GM18907 (cell line): ENCODE data around the gene NCBP3.
"Not testable (repeated sequence)": the region's sequence is repeated elsewhere in the genome, so short reads cannot be mapped to it uniquely, and the experiment has no call there.

ENCODE experiments used
- ATAC-seq: cut with Tn5 transposase; IDR thresholded peaks from one replicate; pipeline ENCODE4 v1.9.1; 2021; ENCODE audit warnings: mild to moderate bottlenecking, moderate library complexity; ENCODE audit not compliant: unreplicated experiment

NCBP3 gene

DNA sequence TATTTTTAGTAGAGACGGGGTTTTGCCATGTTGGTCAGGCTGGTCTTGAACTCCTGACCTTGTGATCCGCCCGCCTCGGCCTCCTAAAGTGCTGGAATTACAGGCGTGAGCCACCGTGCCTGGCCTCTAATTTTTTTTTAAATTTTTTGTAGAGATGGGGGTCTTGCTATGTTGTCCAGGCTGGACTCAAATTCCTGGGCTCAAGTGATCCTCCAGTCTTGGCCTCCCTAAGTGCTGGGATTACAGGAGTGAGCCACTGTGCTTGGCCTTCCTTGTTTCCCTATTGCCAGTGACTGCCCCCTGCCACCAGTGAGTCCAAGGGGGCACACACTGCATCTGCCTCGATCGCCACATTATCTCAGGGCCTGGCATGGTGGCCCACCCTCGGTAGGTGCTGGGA, 51.9 kb downstream of the NCBP3 start:
- not testable (repeated sequence) for ATAC-seq

DNA sequence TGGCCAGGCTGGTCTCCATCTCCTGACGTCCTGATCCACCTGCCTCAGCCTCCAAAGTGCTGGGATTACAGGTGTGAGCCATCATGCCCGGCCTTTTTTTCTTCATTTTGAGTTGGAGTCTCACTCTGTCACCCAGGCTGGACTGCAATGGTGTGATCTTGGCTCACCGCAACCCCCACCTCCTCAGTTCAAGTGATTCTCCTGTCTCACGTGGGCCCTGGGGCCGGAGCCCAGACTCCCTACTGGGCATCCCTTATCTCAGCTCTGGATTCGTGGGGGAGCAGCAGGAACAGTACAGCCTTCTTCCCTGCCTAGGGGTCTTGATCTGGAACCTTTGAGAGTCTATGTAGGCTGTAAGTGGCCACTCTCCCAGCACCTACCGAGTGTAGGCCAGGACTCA, 52.8 kb downstream of the NCBP3 start:
- ATAC-seq: not testable (repeated sequence)

GRCh38 chr17:3792481-3792880, 53.6 kb downstream of the NCBP3 start:
- no peak for ATAC-seq

DNA sequence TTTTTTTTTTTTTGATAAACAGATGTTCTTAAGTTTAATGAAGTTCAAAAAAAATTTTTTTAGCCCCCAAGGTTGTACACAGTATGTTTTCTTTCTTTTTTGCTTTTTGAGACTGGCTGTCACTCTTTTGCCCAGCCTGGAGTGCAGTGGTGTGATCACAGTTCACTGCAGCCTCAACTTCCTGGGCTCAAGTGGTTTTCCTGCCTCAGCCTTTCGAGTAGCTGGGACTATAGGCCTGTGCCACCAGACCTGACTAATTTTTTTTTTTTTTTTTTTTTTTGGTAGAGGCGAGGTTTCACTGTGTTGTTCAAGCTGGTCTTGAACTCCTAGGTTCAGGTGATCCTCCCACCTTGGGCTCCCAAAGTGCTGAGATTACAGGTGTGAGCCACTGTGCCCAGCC, 57.8 kb downstream of the NCBP3 start:
- ATAC-seq: no peak

DNA sequence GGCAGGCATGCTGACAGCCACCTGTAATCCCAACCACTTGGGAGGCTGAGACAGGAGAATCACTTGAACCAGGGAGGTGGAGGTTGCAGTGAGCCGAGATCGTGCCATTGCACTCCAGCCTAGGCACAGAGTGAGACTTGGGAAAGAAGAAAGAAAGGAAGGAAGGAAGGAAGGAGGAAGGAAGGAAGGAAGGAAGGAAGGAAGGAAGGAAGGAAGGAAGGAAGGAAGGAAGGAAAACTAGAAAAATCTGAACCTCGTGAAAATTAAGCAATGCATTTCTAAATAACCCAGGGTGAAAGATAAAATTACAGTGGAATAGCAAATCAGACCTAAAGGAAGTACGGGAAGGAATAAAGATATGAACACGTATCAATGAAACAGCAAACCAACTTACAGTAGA, 60.7 kb downstream of the NCBP3 start:
- ATAC-seq: not testable (repeated sequence)

DNA sequence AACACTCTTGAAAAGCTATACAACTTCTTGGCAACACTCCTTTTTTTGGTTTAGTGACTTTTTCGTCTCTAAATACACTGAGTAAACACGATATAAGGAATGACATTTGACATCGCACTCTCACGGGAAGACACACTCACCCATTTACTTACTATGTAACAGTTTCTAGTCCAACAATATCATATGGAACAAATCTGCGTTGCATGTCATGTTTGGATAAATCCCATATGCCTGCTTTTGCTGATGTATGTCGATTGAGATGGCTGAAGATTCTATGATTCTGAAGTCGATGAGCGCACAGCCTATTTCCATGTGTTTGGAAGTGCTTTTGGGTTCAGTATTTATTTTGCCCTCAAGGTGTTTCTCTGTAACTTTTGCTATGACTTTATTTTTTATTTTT, 63.3 kb downstream of the NCBP3 start:
- ATAC-seq: no peak

DNA sequence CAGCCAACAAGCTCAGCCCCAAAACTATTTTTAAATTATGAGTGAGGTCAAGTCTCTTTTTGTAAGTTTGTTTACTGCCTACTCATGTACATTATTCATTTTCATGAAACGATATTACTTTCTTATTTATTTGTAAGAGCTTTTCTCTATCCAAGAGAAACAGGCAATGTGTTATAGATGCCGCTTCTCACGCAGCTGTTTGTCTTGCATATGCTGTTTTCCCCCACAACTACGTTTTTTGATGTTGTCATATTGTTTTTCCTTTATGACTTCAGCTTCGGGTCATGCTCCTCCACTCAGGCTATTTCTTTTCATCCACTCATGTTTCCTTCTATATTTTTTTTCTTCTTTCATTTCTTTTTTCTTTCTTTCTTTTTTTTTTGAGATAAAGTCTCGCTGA, 65.1 kb downstream of the NCBP3 start:
- ATAC-seq: no peak

- ATAC-seq: no peak
Observed at GRCh38 chr17:3777366-3778120, 68.5 kb downstream of the NCBP3 start.

DNA sequence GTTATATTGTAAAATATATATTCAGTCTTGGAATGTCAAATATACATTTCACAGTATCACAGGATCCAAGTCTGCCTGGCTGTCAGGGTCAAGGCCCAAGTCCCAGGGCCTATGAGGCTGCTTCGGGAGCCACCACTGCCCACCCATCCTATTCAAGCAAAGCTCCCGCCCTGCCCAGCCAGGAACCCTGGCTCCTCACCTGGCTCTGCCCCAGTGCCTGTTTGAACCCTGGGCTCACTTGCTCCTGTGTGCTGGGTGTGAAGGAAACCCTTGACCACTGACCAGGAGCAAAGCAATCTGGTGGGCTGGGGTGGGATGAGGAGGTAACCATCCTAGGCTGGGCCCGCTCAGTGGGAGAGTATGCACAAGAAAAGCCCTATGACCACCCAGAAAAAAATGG, 72.1 kb downstream of the NCBP3 start:
- ATAC-seq: no peak

DNA sequence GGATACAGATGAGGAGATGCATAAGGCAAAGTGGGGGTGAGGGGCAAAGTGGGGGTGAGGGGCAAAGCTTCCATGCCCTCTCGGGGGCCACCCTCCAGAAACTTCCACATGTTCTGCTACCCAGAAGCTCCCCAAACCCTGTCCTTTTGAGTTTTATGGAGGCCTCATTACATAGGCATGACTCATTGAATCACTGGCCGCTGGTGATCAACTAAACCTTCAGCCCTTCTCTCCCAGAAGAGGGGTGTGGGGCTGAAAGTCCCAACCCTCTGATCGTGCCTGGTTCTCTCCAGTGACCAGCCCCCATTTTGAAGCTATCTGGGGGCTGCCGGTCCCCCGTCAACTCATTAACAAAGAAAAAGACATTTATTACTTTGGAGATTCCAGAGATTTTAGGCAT, 72.5 kb downstream of the NCBP3 start:
- no peak for ATAC-seq

- no peak for ATAC-seq
Observed at GRCh38 chr17:3772764-3773163, 73.3 kb downstream of the NCBP3 start.

- ATAC-seq: no peak
Observed at GRCh38 chr17:3771140-3771539, 74.9 kb downstream of the NCBP3 start.

DNA sequence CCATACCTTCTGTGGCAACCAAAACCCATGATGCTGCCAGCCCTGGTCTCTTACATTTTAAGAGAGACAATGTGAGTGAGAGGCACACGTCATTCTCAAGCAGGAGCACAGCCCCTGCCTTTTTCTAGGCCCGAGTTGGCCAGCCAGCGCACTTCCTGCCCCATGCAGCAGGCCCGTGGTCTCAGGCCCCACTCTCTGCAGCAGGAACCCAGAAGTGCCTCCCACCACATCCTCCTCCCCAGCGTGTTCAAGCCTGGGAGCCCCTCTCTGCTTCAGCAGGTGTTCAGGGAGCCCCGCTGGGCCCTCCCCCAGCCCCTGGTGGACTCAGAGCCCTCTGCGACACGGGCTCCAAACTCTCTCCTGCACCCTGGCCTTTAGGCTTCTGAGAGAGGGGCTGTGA, 75.6 kb downstream of the NCBP3 start:
- no peak for ATAC-seq

DNA sequence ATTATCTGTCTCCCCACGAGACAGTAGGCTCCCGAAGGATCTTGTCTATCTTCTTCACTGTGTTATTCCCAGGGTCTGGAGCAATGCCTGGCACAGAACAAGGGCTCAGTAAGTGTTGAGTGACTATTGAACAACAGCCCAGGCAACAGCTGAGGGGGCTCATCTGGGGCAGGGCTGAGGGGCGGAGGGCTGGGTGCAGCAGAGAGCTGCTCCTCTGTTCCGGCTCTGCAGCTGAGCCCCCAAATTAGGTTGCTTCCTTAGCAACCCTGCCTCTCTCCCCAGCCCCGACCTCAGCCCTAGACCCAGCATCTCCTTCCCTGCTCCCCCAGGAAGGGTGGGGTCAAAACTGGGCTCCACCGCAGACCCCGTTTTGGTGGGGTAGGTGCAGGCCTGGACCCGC, 77.3 kb downstream of the NCBP3 start:
- ATAC-seq: no peak

DNA sequence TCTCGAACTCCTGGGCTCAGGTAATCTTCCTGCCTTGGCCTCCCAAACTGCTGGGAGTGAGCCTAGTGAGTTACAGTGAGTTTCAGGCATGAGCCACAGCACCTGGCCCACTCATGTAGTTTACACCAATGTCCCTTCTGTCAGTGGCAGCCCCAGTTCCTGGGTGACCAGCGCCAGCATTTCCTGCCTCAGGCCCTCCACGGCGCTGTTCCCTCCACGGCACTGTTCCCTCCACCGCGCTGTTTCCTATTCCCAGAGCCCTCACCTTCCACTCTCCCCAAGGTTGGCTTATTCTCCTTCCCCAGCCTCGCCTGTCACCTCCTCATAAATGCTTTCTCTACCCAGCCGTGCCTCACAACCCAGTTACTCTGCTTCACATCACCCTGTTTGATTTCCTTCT, 77.7 kb downstream of the NCBP3 start:
- no peak for ATAC-seq

DNA sequence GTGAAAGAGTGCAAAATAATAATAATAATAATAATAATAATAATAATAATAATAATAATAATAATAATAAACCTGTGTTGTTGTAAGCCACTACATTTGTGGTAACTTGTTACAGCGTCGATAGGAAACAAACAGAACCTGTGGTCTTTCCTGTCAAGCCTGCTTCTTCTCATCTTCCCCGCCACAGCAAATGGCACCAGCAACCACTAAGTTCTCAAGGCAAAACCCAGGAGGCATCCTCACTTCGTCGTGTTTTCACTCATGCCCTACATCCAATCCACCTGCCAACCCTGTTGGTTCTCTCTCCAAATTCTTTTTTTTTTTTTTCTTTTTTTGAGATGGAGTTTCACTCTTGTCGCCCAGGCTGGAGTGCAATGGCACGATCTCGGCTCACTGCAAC, 79.3 kb downstream of the NCBP3 start:
- ATAC-seq: no peak

DNA sequence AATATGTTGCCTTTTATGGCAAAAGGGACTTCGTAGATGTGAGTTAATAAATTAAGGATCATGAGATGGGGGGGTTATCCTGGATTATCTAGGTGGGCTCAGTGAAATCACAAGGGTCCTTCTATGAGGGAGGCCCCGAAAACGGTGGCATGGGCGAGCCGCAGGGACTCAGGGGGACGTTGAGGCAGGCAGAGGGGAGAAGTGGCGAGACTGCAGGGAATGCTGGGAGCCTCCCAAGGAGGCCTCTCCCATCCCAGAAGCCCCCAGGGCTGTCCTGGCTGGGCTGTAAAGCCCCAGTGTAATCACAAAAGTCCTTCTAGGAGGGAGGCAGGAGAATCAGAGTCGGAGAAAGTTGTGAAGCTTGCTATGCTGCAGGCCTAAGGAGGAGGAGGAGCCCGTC, 80.1 kb downstream of the NCBP3 start:
- ATAC-seq: no peak

DNA sequence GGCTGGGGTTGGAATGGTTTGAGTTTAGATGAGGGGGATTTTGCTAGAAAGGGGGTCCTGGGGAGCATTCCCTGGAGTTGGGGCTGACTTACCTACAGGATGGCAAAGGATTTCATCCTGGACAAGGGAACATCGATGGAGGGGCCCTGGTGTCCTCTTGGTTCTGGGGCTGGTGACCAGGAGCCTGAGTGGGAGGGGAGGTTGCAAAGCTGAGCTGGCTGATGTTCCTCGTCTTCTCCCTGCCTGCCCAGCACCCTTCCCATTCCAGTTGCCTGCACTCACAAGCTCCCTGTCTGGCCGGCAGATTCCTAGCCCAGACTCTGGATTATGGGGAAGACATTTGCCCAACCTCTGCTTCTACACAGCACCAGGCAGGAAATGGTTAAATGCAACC, 82.3 kb downstream of the NCBP3 start:
- no peak for ATAC-seq

- peak; percentile 54 for ATAC-seq
Observed at GRCh38 chr17:3762922-3763776, 82.9 kb downstream of the NCBP3 start.

GRCh38 chr17:3761918-3762380, 84.1 kb downstream of the NCBP3 start:
- no peak for ATAC-seq

GRCh38 chr17:3761036-3761917, 84.8 kb downstream of the NCBP3 start:
- no peak for ATAC-seq
